HG03196 (cell line): ENCODE results near the gene COL27A1.

Experiments
- ATAC-seq: cut with Tn5 transposase; IDR thresholded peaks from one replicate; pipeline ENCODE4 v1.9.1; 2021; ENCODE audit not compliant: unreplicated experiment

COL27A1 gene

DNA sequence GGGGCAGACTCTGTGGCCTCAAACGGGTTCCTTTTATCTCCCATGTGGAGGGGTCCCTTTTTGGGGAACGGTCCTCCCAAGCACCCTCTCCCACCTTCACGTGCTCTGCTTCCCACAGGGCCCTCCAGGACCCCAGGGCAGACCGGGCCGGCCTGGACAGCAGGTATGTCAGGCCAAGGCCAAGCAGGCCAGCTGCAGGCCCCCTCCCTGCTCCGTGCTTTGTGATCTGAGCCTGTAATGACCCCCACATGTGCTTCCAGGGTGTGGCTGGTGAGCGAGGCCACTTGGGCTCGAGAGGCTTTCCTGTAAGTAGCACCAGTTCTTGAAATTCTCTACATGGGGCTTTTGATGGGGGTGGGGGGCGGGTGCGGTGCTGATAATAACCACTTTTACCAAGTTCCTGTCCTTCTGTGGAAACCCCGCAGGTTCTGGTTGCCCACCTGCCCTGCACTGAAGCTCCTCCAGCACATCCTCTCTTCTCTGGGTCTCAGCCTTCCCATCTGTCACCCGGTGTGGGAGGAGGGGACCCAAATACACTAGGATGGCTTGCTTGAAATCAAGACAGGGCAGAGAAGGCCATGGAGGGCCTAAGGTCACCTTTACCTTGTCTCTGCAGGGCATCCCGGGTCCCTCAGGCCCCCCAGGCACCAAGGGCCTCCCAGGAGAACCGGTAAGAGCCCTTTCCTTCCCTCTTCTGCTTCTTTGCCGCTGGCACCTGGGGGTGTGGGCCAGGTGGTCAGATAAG, 109.6 kb downstream of the COL27A1 start:
- ATAC-seq: no peak

DNA sequence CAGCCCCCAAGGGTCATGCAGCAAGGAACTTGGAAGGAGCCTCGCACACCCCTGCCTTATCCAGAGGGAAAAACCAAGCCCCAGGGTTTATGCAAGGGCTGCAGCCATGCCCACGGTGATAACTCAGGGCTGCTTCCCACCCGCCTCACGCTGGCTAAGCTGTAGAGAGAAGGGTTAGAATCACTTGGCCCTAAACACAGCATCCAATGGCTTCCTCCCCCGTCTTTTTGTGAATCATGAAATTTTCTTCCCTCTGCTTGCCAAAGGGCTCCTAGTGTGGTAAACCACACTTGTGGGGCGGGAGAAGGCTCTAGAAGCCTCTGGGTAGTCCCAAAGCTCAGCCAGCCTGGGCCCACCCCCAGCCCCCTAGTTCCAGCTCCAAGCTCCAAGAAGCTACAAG, 111.6 kb downstream of the COL27A1 start:
- no peak for ATAC-seq

GRCh38 chr9:114269023-114269422, 113.7 kb downstream of the COL27A1 start:
- no peak for ATAC-seq

GRCh38 chr9:114270120-114270975, 115.0 kb downstream of the COL27A1 start:
- no peak for ATAC-seq

DNA sequence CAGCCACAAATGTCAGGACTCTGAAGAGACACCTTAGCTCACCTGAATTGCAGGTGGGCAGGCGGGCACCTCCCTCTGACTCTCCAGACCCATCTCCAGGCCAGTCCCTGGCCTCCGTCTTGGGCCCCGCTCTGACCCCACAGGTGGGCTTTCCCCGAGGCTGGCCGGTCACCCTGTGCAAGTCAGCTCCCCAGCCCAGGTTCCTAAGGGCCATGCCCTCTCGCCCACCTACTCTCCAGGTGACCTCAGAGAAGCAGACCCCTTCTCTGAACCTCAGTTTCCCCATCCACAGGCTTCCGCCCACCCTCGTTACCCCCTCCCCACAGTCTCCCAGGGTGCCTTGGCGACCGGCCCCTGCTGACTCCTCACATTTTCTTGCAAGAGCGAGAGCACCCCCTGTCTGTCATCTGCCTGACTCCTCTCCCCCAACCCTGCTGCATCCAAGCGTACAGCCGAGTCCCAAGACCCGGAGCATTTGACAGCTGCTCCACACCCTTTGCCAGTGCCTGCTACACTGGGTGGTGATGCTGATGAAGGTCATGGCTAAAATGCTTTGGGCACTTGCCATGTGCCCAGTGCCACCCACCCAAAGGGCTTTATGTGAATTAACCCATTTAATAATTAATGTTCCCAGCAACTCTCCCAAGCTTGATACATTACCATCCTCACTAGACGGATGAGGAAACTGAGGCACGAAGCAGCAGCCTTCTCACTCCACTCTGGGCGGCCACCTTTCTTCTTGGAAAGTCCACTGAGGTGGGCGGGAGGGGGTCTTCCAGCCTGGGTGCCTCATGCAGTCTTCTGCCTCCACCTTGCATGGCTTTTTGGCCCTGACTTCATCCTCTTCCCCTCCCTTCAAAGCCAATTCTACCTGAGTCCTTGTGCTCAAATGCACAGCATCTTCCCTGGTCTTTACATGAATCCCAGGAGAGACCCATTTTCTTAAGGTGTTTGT, 116.5 kb downstream of the COL27A1 start:
- no peak for ATAC-seq

DNA sequence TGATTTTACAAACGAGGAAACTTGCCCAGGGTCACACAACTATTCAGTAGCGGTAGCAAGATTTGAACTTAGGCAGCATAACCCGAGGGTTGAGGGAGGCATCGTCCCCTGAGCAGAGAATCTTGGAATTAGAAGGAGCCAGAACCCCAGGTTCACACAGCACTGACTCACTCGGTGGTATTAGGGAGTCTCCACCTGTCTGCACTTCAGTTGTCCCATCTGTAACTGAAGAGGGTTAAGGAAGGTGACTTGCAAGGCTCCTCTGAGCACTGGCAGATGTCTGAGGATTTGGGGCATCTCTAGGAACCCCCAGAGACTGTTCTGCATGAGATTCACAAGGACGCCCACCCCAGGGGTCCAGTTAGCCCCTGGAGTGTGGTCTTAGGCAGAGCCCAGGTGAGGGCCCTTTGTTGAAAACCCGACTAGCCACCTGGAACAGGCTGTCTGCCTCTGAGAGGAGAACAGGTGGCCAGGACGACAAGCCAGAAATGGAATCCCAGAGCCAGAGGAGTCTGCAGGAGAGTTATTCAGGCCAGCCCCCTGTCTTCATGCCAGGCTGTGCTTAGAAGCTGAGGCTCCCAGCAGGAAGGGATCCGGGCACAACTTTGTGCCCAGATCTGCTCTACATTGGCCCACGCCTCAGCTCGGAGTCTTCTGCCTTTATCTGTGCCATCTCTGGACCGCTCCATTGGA, 117.5 kb downstream of the COL27A1 start:
- ATAC-seq: no peak

- no peak for ATAC-seq
Observed at GRCh38 chr9:114273461-114273881, 118.1 kb downstream of the COL27A1 start.

GRCh38 chr9:114274217-114274616, 118.9 kb downstream of the COL27A1 start:
- ATAC-seq: no peak

DNA sequence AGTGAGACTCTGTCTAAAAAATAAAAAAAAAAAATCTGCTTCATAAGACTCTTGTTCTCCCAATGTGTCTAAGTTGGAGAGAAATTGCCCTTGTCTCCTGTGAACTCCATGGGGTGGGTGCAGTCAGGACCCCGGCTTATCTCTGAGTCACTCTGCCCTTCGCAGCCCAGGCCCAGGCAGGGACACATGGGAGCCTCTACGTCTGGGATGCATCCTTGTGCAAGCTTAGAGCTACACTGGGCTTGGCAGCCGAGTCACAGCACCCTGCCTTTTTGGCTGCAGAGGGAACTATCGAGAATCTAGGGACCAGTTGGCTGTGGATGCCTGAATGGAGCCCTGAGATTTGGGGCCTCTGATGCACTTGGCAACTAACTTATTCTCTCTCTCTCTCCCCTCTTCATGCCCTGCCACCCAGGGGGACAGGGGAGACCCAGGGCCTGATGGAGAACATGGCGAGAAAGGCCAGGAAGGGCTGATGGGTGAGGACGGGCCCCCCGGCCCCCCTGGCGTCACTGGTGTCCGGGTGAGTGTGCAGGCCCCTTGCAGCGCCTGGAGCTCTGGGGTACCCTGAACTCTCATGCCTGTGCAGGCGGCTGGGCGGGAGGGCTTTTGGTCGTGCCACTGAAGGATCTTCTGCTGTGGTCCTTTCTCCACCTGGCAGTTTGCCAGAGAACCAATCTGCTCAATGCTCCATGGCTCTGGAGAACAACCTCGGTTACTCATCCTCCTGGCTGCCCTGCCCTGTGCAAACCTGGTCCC, 120.1 kb downstream of the COL27A1 start:
- no peak for ATAC-seq

- ATAC-seq: no peak
Observed at GRCh38 chr9:114276908-114277821, 121.8 kb downstream of the COL27A1 start.

DNA sequence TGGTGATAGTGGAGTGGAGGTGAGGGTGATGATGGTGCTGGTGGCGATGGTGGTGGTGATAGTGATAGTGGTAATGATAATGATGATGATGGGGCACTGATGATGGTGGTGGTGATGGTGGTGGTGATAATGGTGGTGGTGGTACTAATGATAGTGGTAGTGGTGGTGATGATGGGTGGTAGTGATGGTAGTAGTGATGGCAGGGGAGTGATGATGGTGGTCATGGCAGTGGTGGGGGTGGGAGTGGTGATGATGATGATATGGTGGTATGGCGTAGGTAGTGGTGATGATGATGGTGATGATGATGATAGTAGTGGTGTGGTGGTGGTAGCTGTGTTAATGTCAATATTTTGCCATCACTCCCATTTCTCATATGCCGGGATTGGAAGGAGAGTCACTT, 123.0 kb downstream of the COL27A1 start:
- no peak for ATAC-seq

DNA sequence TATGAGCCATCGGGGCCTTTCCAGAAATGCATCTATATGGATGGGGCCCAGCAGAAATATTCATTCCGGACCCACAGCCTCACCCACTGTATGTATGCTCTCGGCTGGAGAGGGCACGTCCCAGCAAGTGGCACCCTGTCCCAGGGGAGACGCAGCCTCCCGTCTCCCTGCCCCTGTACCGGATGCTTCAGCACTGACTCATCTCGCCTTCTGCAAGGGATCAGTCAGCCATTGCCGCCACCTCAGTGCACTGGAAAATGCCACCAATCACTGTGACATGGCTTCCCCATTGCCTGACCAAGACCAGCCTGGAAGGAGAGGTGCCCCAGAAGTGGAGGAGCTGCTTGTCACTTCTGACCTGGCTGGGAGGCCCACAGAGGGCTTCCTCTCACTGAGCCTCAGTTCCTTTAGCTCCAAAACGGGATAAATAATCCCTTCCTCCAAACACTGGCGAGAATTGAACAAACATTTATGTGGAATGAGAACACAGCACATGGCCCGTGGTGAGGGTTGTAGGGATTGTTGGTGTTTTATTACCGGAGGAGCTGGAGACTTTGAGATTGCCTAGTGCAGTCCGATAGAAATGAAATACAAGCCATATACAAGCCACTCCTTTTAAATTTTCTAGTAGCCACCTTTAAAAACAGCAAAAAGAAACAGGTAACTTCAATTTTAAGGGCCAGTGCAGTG, 123.7 kb downstream of the COL27A1 start:
- ATAC-seq: no peak

DNA sequence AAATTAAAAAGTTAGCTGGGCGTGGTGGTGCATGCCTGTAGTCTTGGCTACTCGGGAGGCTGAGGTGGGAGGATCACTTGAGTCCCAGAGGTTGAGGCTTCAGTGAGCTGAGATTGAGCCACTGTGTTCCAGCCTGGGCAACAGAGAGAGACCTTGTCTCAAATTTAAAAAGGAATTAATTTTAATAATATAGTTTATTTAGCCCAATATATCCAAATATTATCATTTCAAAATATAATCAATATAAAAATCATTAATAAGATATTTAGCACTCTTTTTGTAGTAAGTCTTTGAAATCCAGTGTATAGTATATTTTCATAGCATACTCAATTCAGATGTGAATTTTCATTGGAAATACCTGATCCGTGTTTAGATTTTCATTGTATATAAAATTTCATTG, 124.4 kb downstream of the COL27A1 start:
- ATAC-seq: no peak

- ATAC-seq: no peak
Observed at GRCh38 chr9:114280636-114281472, 125.5 kb downstream of the COL27A1 start.

DNA sequence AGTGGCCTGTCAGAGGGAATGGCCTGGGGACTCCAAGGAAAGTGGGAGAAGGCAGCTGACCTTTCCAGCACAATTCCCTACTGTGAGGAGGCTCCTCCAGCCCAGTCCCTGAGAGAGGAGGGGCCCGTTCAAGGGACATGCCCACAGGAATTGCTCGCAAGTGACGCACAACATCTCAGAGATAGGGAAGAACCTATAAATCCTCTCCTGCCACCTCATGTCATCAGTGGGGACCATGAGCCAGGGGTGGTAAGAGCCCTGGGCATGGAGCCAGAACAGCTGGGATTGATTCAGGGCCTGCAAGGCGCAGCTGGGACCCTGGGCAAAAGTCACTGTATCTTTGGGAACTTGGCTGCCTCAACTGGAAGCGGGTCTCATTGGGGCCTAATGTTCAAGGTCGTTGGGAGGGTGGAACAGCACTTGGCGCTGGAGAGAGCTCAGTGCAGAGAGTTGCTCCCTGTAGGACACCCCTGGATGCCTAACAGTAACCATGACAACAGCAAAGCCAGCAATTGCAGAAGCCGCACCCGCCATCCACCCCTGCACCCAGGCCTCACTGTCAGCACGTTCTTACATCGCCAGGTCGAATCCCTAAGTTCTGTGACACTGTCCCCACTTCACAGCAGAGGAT, 126.3 kb downstream of the COL27A1 start:
- ATAC-seq: no peak

- ATAC-seq: no peak
Observed at GRCh38 chr9:114282104-114282485, 126.8 kb downstream of the COL27A1 start.

DNA sequence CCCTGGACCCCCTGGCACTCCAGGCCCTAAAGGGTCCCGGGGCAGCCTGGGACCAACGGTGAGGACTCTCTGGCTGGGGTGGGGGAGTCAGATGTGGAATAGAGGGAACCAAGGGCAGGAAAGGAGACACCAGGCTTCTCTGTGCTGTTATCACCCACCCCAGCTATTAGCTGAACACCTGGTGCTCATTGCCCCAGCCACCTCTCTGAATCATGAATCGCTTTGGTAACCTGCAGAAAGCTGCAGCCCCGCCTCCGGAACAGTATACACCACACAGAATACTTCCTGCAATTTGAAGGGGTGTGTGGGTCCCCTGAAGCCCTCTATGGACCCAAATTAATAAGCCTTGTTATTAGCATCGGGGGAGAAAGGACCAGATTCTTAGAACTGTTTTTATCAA, 127.2 kb downstream of the COL27A1 start:
- ATAC-seq: no peak
